ENCODE results near the gene LRRC75A.

DNA sequence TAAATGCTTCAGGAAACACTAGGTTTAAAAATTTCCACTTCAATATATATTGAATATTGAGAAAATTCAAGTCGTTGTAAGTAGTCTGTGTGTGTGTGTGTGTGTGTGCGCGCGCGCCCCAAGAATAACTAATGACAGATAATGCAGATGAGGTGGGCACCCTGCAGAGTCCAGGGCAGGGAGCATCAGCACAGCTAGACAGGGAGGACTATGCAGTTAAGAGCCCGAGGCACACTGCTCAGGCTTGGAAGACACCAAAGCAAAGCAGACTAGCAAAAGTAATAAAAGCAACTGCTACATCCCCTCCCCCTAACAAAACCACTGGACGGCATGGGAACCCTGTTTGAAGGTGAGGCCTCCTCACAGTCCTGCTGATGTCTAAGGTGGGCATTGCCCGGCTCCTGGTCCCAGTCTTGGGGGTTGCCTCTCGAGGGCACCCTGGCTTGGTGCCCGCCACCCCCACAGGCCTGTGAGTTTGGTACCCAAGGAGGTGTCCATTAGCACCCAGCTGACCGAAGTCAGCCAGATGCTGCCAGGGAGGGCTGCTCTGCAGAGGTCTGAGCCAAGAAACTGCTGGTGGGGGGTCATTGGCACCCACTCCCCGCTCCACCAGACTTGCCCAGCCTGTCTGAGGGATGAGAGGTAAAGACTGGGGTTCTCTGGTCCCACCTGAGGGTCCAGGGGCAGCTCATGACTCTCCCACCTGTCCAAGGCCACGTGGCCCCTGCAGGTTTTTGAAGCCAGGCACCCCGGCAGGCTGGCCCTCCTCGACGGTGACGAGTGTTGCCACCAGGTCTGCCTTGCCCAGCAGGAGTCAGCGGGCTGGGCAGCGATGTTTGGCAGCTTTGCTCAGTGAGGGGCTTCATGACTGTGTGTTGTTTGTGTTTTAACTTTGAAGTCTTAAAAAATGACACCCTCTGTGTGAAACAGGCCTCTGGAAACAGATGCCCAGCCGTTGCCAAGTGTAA lies 18.7 kb downstream of the LRRC75A start:
- no peak for TF ChIP-seq CTCF (IDR thresholded peaks at IDR 0.05)
- TF ChIP-seq POLR2A (IDR thresholded peaks at IDR 0.05): no peak
- TF ChIP-seq EP300 (IDR thresholded peaks at IDR 0.05): no peak
- no peak for TF ChIP-seq POLR2AphosphoS5 (IDR thresholded peaks at IDR 0.05)
